H1 (cell line): ENCODE measurements around the gene CYREN. TPM values are rescaled to one million over a fixed set of nuclear protein-coding genes. Genes with fewer than 3 reads are reported as not detected.

Experiments
- HDAC2 ChIP-seq, 2 experiments: fragments of 300-600 bp in 1 of 2; sonication (generic) in 1 of 2; IDR thresholded peaks; 2 replicates each; pipeline ENCODE4 v1.6.1; 2011 to 2012; ENCODE audit warnings: low read depth in 2 of 2, low read length in 2 of 2, mild to moderate bottlenecking in 2 of 2, moderate library complexity in 2 of 2, borderline replicate concordance in 1 of 2, inconsistent platforms in 1 of 2
- SP1 ChIP-seq: IDR thresholded peaks from 2 replicates; pipeline ENCODE4 v1.6.1; 2011; ENCODE audit warnings: low read depth, low read length
- polyA plus RNA-seq, 7 experiments: library from polyadenylated mRNA; depleted of rRNA in 3 of 7; stranded (reverse) in 5 of 7; unstranded in 2 of 7; fragments of >200 nt in 5 of 7; fragments of 200-250 nt in 2 of 7; gene quantifications; 1 replicate in 5 of 7; 2 replicates in 1 of 7; 4 replicates in 1 of 7; pipeline versions ENCODE4 v1.2.1 to v1.2.3, GENCODE V29; 2011 to 2013; ENCODE audit warnings: missing spikeins in 2 of 7, mixed read lengths in 2 of 7
- total RNA-seq: library from RNA; stranded (reverse); fragmentation: NEBNext Ultra II Directional; extraction: Animal tissue kit (Norgen Biotek cat#: 25700); gene quantifications from 2 replicates; pipeline ENCODE4 v1.2.1, GENCODE V29; 2021
- TF ChIP-seq, protein P1 (sequence below): fragments of 300-600 bp; sonication (generic); IDR thresholded peaks from 2 replicates; pipeline ENCODE4 v1.7.1; 2012; ENCODE audit warnings: low read length, moderate library complexity, mild to moderate bottlenecking, inconsistent platforms; ENCODE audit not compliant: insufficient replicate concordance

CYREN gene
- total and polyA plus RNA-seq, 2 of the 8 experiments (the other 6 are each of a cell fraction or from before 2014, with no cell fraction given) = 25.1 to 46.2 TPM

DNA sequence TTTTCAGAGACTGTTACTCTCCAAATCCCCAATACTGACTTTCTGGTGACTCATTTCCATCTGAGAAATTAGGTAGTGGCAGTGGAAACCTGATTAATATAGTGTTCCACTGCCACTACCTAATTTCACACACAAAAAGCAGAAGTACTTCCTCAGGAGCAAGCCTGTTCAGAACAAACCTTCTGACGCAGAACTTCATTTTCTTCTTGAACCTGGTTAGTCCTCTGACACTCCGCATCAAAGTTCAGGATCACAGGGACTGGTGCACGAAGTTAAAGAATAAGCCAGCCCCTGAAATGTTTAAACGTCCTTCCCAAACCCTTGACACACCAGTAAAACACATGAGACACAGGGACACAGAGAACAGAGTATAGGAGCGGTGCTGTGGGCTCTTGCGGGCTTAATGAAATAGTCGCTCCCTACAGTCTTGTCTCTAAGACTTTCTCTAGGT is 36.5 kb upstream of the CYREN start (continued):
- TF ChIP-seq, protein P1, sequence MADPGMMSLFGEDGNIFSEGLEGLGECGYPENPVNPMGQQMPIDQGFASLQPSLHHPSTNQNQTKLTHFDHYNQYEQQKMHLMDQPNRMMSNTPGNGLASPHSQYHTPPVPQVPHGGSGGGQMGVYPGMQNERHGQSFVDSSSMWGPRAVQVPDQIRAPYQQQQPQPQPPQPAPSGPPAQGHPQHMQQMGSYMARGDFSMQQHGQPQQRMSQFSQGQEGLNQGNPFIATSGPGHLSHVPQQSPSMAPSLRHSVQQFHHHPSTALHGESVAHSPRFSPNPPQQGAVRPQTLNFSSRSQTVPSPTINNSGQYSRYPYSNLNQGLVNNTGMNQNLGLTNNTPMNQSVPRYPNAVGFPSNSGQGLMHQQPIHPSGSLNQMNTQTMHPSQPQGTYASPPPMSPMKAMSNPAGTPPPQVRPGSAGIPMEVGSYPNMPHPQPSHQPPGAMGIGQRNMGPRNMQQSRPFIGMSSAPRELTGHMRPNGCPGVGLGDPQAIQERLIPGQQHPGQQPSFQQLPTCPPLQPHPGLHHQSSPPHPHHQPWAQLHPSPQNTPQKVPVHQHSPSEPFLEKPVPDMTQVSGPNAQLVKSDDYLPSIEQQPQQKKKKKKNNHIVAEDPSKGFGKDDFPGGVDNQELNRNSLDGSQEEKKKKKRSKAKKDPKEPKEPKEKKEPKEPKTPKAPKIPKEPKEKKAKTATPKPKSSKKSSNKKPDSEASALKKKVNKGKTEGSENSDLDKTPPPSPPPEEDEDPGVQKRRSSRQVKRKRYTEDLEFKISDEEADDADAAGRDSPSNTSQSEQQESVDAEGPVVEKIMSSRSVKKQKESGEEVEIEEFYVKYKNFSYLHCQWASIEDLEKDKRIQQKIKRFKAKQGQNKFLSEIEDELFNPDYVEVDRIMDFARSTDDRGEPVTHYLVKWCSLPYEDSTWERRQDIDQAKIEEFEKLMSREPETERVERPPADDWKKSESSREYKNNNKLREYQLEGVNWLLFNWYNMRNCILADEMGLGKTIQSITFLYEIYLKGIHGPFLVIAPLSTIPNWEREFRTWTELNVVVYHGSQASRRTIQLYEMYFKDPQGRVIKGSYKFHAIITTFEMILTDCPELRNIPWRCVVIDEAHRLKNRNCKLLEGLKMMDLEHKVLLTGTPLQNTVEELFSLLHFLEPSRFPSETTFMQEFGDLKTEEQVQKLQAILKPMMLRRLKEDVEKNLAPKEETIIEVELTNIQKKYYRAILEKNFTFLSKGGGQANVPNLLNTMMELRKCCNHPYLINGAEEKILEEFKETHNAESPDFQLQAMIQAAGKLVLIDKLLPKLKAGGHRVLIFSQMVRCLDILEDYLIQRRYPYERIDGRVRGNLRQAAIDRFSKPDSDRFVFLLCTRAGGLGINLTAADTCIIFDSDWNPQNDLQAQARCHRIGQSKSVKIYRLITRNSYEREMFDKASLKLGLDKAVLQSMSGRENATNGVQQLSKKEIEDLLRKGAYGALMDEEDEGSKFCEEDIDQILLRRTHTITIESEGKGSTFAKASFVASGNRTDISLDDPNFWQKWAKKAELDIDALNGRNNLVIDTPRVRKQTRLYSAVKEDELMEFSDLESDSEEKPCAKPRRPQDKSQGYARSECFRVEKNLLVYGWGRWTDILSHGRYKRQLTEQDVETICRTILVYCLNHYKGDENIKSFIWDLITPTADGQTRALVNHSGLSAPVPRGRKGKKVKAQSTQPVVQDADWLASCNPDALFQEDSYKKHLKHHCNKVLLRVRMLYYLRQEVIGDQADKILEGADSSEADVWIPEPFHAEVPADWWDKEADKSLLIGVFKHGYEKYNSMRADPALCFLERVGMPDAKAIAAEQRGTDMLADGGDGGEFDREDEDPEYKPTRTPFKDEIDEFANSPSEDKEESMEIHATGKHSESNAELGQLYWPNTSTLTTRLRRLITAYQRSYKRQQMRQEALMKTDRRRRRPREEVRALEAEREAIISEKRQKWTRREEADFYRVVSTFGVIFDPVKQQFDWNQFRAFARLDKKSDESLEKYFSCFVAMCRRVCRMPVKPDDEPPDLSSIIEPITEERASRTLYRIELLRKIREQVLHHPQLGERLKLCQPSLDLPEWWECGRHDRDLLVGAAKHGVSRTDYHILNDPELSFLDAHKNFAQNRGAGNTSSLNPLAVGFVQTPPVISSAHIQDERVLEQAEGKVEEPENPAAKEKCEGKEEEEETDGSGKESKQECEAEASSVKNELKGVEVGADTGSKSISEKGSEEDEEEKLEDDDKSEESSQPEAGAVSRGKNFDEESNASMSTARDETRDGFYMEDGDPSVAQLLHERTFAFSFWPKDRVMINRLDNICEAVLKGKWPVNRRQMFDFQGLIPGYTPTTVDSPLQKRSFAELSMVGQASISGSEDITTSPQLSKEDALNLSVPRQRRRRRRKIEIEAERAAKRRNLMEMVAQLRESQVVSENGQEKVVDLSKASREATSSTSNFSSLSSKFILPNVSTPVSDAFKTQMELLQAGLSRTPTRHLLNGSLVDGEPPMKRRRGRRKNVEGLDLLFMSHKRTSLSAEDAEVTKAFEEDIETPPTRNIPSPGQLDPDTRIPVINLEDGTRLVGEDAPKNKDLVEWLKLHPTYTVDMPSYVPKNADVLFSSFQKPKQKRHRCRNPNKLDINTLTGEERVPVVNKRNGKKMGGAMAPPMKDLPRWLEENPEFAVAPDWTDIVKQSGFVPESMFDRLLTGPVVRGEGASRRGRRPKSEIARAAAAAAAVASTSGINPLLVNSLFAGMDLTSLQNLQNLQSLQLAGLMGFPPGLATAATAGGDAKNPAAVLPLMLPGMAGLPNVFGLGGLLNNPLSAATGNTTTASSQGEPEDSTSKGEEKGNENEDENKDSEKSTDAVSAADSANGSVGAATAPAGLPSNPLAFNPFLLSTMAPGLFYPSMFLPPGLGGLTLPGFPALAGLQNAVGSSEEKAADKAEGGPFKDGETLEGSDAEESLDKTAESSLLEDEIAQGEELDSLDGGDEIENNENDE = no peak
- TF ChIP-seq SP1 = no peak
- no peak for TF ChIP-seq HDAC2 (IDR thresholded peaks at IDR 0.05; ENCODE audit: borderline replicate concordance in 1 of 2, low read depth in 2 of 2, low read length in 2 of 2)
